Stomach (tissue), 9 donors: ENCODE measurements around the gene PANX1. TPM values are rescaled to one million over a fixed set of nuclear protein-coding genes. Genes with fewer than 3 reads are reported as not detected.

ENCODE experiments used
- DNase-seq, 2 donors: peaks; one replicate each; pipeline versions ENCODE4 v3.0.0 to v3.0.0-alpha.2; 2013 to 2019
- H3K27ac ChIP-seq, 5 donors: fragments of 200-600 bp in 4 of 5; sonication (generic) in 4 of 5; one replicate each; pipeline ENCODE4 v1.5.1; 2013 to 2019; ENCODE audit warnings: mild to moderate bottlenecking in 1 of 5, moderate library complexity in 1 of 5
- H3K27me3 ChIP-seq, 3 donors: fragments of 200-600 bp; sonication (generic); one replicate each; pipeline ENCODE4 v1.5.1; 2017 to 2019; ENCODE audit warnings: mixed run types in 1 of 3
- H3K36me3 ChIP-seq, 4 donors: fragments of 200-600 bp; sonication (generic); 1 replicate in 3 of 4; 2 replicates in 1 of 4; pipeline ENCODE4 v1.5.1; 2016 to 2019
- H3K4me1 ChIP-seq, 4 donors: fragments of 200-600 bp; sonication (generic); one replicate each; pipeline ENCODE4 v1.5.1; 2016 to 2019
- H3K4me3 ChIP-seq, 4 donors: fragments of 200-600 bp; sonication (generic) in 3 of 4; one replicate each; pipeline ENCODE4 v1.5.1; 2016 to 2019; ENCODE audit warnings: mild to moderate bottlenecking in 1 of 4
- H3K9me3 ChIP-seq, 4 donors: fragments of 200-600 bp; sonication (generic); one replicate each; pipeline ENCODE4 v1.5.1; 2016 to 2019
- CTCF ChIP-seq, 7 experiments: fragments of 450-650 bp in 4 of 7; fragments of 200-600 bp in 3 of 7; sonication (generic) in 3 of 7; IDR thresholded peaks; one replicate each; pipeline ENCODE4 v1.5.1; 2016 to 2019; ENCODE audit warnings: antibody characterized with exemption in 7 of 7, control low read depth in 2 of 7, mild to moderate bottlenecking in 1 of 7
- EP300 ChIP-seq: sonication (generic); formaldehyde crosslinking; IDR thresholded peaks from one replicate; pipeline ENCODE4 v1.6.1; 2017; ENCODE audit warnings: antibody characterized with exemption
- POLR2A ChIP-seq, 4 donors: fragments of 450-650 bp; IDR thresholded peaks; one replicate each; pipeline ENCODE4 v1.6.1; 2016; ENCODE audit warnings: antibody characterized with exemption in 4 of 4, control low read depth in 2 of 4, mild to moderate bottlenecking in 1 of 4, moderate library complexity in 1 of 4
- POLR2AphosphoS5 ChIP-seq, 3 donors: sonication (generic); formaldehyde crosslinking; IDR thresholded peaks; one replicate each; pipeline ENCODE4 v1.6.1; 2016; ENCODE audit warnings: antibody characterized with exemption in 3 of 3
- WGBS, 5 donors: extraction: QIAGEN DNeasy Blood & Tissue Kit in 3 of 5; methylation state at CpG; one replicate each; pipeline versions ENCODE4 v1.1.5 to v1.1.7; 2013 to 2018; 5-methylcytosine and 5-hydroxymethylcytosine counted together
- intact Hi-C: fragments of 100-400 bp; cut with DNase I; formaldehyde crosslinking; loops from one replicate; pipeline ENCODE4 v1.15.1; 2023; ENCODE audit warnings: low total_unique reads
- polyA plus RNA-seq, 3 donors: library from polyadenylated mRNA; stranded (reverse); fragments of 200-250 nt; gene quantifications; one replicate each; pipeline ENCODE4 v1.2.3, GENCODE V29; 2013
- total RNA-seq, 5 donors: library from RNA; depleted of rRNA; stranded (reverse); fragments of >200 nt; gene quantifications; one replicate each; pipeline versions ENCODE4 v1.1.0 to v1.2.3, GENCODE V29; 2014 to 2016
- donor health status: healthy with polysubstance abuse.
- donor health status: Bipolar disorder and iron deficiency.
- donor health status: healthy.

Gene PANX1
- total and polyA plus RNA-seq, 8 donors = 1.2 to 41.1 (median 11.1) TPM

- H3K27me3 ChIP-seq = no peaks in the 10 kb centered on the region
- no peaks in the 10 kb centered on the region for H3K9me3 ChIP-seq
- H3K27ac ChIP-seq = no peak overlapping the region
- H3K36me3 ChIP-seq = no peaks in the 10 kb centered on the region
- H3K4me3 ChIP-seq = no peak overlapping the region
- peaks cover 18 to 71% (median 41%) of the 10 kb centered on the region in 4 donors for H3K4me1 ChIP-seq
- WGBS, 5 donors = 78 to 93% (median 88%) methylated on average over 4 of the region's 4 CpGs
- intact Hi-C loops = no loop called here
- DNase-seq = no peak
- TF ChIP-seq CTCF (IDR thresholded peaks at IDR 0.05) = no peak
- TF ChIP-seq POLR2AphosphoS5 (IDR thresholded peaks at IDR 0.05) = no peak
- no peak for TF ChIP-seq POLR2A (IDR thresholded peaks at IDR 0.05)
- no peak for TF ChIP-seq EP300
Measured at GRCh38 chr11:94139416-94139815, 10.8 kb downstream of the PANX1 start.

- TF ChIP-seq POLR2AphosphoS5 (IDR thresholded peaks at IDR 0.05) = no peak
- no peak for TF ChIP-seq POLR2A (IDR thresholded peaks at IDR 0.05)
- TF ChIP-seq CTCF (IDR thresholded peaks at IDR 0.05) = no peak
- TF ChIP-seq EP300 = no peak
- no peaks in the 10 kb centered on the region for H3K27me3 ChIP-seq
- H3K9me3 ChIP-seq = no peaks in the 10 kb centered on the region
- intact Hi-C loops = no loop called here
- no peak overlapping the region for H3K27ac ChIP-seq
- H3K4me1 ChIP-seq = peaks cover 10 to 70% (median 37%) of the 10 kb centered on the region in 4 donors
- no peak overlapping the region for H3K4me3 ChIP-seq
- H3K36me3 ChIP-seq = no peaks in the 10 kb centered on the region
- DNase-seq = no peak
- 64 to 73% (median 65%) methylated on average over 2 of the region's 2 CpGs for WGBS, 5 donors
Measured at GRCh38 chr11:94140154-94140655, 11.6 kb downstream of the PANX1 start.

GRCh38 chr11:94141511-94142307 lies 13.1 kb downstream of the PANX1 start:
- Histone ChIP-seq H3K4me3 (no peak overlapping the region), H3K4me1 (peaks cover 0 to 70% (median 37%) of the 10 kb centered on the region in 4 donors), H3K36me3 (no peaks in the 10 kb centered on the region), H3K27ac (peak overlapping the region in 2 of 5 donors; percentile 16 to 40), H3K27me3 (no peaks in the 10 kb centered on the region), H3K9me3 (no peaks in the 10 kb centered on the region)
- intact Hi-C loops = no loop called here
- WGBS, 5 donors = 89 to 94% (median 91%) methylated on average over 9 to 12 of the region's 12 CpGs
- no peak for TF ChIP-seq POLR2A (IDR thresholded peaks at IDR 0.05)
- TF ChIP-seq POLR2AphosphoS5 (IDR thresholded peaks at IDR 0.05) = no peak
- no peak for TF ChIP-seq CTCF (IDR thresholded peaks at IDR 0.05)
- TF ChIP-seq EP300 = no peak
- no peak for DNase-seq

- 81 to 91% (median 88%) methylated on average over 7 of the region's 7 CpGs for WGBS, 5 donors
- peak in 1 of 3 donors; percentile 33 for TF ChIP-seq POLR2AphosphoS5 (IDR thresholded peaks at IDR 0.05)
- TF ChIP-seq POLR2A (IDR thresholded peaks at IDR 0.05) = no peak
- Histone ChIP-seq H3K27me3 (no peaks in the 10 kb centered on the region), H3K4me1 (peaks cover 0 to 71% (median 41%) of the 10 kb centered on the region in 4 donors), H3K9me3 (no peaks in the 10 kb centered on the region), H3K27ac (peak overlapping the region in 2 of 5 donors; percentile 16 to 40), H3K4me3 (no peak overlapping the region), H3K36me3 (no peaks in the 10 kb centered on the region)
- intact Hi-C loops = no loop called here
- DNase-seq = peak in 1 of 2 donors; percentile 57
Measured at GRCh38 chr11:94142308-94143281, 14.0 kb downstream of the PANX1 start.
